Chondrocyte (in vitro differentiated cells): Measurements from ENCODE around the gene ZNF497. TPM values are rescaled to one million over a fixed set of nuclear protein-coding genes. Genes with fewer than 3 reads are reported as not detected.
A peak's percentile ranks its signal among the peaks of the same experiment; 100 is the strongest.

Experiments
- DNase-seq: peaks from one replicate; pipeline ENCODE4 v3.0.0; 2021; ENCODE audit warnings: mixed read lengths, low spot score
- H3K27ac Mint-ChIP-seq: one replicate; pipeline ENCODE4 v1.8.0; 2021; ENCODE audit warnings: mild to moderate bottlenecking, moderate library complexity, mixed read lengths; ENCODE audit not compliant: unreplicated experiment
- H3K27me3 Mint-ChIP-seq: 2 replicates; pipeline ENCODE4 v1.8.0; 2021; ENCODE audit warnings: low read depth, mixed read lengths
- H3K36me3 Mint-ChIP-seq: 2 replicates; pipeline ENCODE4 v1.8.0; 2021; ENCODE audit warnings: low read depth, mixed read lengths
- H3K4me1 Mint-ChIP-seq: 2 replicates; pipeline ENCODE4 v1.8.0; 2021; ENCODE audit warnings: low read depth, mild to moderate bottlenecking, mixed read lengths
- H3K4me3 Mint-ChIP-seq: one replicate; pipeline ENCODE4 v1.8.0; 2021; ENCODE audit warnings: mild to moderate bottlenecking, moderate library complexity, mixed read lengths; ENCODE audit not compliant: unreplicated experiment
- H3K9me3 Mint-ChIP-seq: 2 replicates; pipeline ENCODE4 v1.8.0; 2021; ENCODE audit warnings: low read depth, mixed read lengths
- CTCF ChIP-seq: fragments of 200-600 bp; sonication (generic); IDR thresholded peaks from 2 replicates; pipeline ENCODE4 v1.5.0; 2021; ENCODE audit warnings: antibody characterized with exemption, mild to moderate bottlenecking, moderate library complexity
- total RNA-seq: library from RNA; stranded (reverse); gene quantifications from 3 replicates; pipeline ENCODE4 v1.2.1, GENCODE V29; 2021

Gene ZNF497
- total RNA-seq, 1 donor from 2014 or later = 0.65 TPM

GRCh38 chr19:58354478-58355030, 8.0 kb downstream of the ZNF497 start:
- H3K36me3 Mint-ChIP-seq = peaks cover 6% of the 10 kb centered on the region
- peak; percentile 52 for DNase-seq
- H3K27ac Mint-ChIP-seq = no peak overlapping the region
- H3K9me3 Mint-ChIP-seq = no peaks in the 10 kb centered on the region
- no peak for TF ChIP-seq CTCF
- peaks cover 3% of the 10 kb centered on the region for H3K4me1 Mint-ChIP-seq
- H3K4me3 Mint-ChIP-seq = no peak overlapping the region
- no peaks in the 10 kb centered on the region for H3K27me3 Mint-ChIP-seq

- H3K27me3 Mint-ChIP-seq = no peaks in the 10 kb centered on the region
- no peak overlapping the region for H3K4me3 Mint-ChIP-seq
- TF ChIP-seq CTCF = no peak
- H3K9me3 Mint-ChIP-seq = no peaks in the 10 kb centered on the region
- H3K4me1 Mint-ChIP-seq = peaks cover 9% of the 10 kb centered on the region
- no peak overlapping the region for H3K27ac Mint-ChIP-seq
- peak; percentile 62 for DNase-seq
- H3K36me3 Mint-ChIP-seq = peaks cover 8% of the 10 kb centered on the region
These were observed 8.7 kb downstream of the ZNF497 start for GRCh38 chr19:58353717-58354477.

DNA sequence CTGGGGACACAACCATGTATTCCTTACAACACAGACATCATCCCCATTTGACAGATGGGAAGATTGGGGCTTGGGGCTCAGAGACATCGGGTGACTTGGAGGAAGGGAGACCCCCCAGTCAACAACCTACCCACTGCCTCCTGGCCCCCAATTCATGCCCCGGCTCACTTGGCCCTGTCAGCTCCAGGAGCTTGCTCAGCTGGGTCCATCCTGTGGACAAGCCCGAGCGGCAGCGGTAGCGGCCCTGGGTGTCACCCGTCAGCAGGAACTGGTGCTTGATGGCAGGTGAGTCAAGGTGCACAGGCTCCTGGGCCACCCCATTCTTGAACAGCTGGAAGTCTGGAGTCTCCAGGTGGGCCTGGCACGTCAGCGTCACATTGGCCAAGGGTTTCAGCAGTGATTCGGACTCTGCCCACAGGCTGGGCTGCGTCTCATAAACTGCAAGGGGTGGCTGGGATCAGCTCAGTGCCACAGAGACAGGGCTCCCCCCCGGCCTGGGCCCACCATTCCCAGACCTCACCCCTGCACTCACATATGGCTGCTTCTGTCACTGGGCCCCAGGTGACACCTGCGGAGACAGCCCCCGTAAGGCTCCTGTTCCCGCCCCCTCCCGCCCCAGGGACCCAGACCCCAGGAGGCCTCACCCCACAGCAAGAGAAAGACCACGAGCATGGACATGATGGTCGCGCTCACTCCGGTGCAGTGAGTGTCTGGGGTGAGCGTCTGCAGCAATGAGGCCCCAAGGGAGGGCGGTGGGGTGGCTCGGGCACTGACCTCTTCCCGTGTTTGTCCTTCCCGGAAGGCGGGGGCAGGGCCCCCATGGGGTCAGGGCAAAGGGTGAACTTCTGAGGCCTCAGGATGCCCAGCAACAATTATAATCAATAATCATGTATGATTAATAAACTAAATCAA, 9.5 kb downstream of the ZNF497 start, which contains the start of gene A1BG:
TSS of gene A1BG (minus strand) at position 733 of the 912 bp plus-strand sequence. CDS start at position 678, 55 bp downstream.
- H3K36me3 Mint-ChIP-seq = peaks cover 8% of the 10 kb centered on the region
- no peak for TF ChIP-seq CTCF
- no peaks in the 10 kb centered on the region for H3K27me3 Mint-ChIP-seq
- peaks cover 18% of the 10 kb centered on the region for H3K4me1 Mint-ChIP-seq
- no peaks in the 10 kb centered on the region for H3K9me3 Mint-ChIP-seq
- peak; percentile 89 for DNase-seq
- no peak within 1 kb of the TSS for H3K4me3 Mint-ChIP-seq
- no peak within 1 kb of the TSS for H3K27ac Mint-ChIP-seq

DNA sequence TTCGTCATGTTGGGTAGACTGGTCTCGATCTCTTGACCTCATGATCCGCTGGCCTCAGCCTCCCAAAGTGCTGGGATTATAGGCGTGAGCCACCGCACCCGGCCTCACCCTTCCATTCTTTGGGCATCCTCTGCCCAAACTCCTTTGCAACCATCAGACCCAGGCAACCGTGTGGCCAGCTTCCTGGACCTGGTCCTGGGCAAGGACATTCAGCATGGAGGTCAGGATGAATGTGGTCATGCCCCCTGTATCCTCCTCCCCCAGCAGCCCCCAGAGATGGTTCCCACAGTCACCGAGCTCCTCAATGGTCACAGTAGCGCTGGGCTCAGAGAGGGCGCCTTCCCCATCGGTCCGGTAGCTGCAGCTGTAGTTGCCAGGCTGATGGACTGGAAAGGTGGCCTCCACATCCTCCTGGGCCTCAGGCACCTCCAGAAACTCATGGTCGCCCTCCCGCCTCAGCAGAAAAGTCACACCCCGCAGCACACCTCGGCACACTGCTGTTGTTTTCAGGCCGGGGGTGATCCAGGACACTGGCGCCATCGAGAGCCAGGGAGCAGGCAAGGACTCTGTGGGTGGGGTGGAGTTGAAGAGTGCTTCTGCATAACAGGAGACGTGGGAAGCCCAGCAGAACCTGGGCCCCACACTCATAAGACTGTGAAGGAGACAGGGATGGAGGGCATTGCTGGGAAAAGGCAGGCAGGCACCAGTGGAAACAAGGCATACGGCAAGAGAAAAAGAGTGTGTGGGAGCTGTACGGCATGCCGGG, 10.4 kb downstream of the ZNF497 start:
- DNase-seq = peak; percentile 67
- Mint-ChIP-seq H3K36me3 (peaks cover 8% of the 10 kb centered on the region), H3K27ac (no peak overlapping the region), H3K4me3 (no peak overlapping the region), H3K9me3 (no peaks in the 10 kb centered on the region), H3K27me3 (no peaks in the 10 kb centered on the region), H3K4me1 (peaks cover 20% of the 10 kb centered on the region)
- TF ChIP-seq CTCF = no peak
